Stimulated activated CD4-positive, alpha-beta T cell treated with anti-CD3 and anti-CD28 coated beads, Interleukin-12 subunit alpha, Interleukin-12 subunit beta, amount 100 ng/mL, for 4 hours (primary cell): ENCODE measurements around the gene DPCD.

Source experiments
- DNase-seq: peaks from one replicate; pipeline ENCODE4 v3.0.0-alpha.2; 2020

The DPCD gene

GRCh38 chr10:101567165-101568006, 20.7 kb upstream of the DPCD start:
- no peak for DNase-seq

GRCh38 chr10:101568054-101568745, 19.9 kb upstream of the DPCD start:
- no peak for DNase-seq

- no peak for DNase-seq
These were observed 18.8 kb upstream of the DPCD start for GRCh38 chr10:101569323-101569621.

GRCh38 chr10:101569622-101570427, 18.3 kb upstream of the DPCD start:
- peak; percentile 80 for DNase-seq

- DNase-seq: no peak
These were observed 17.5 kb upstream of the DPCD start for GRCh38 chr10:101570428-101571270.

- DNase-seq: no peak
These were observed 16.7 kb upstream of the DPCD start for GRCh38 chr10:101571271-101571925.

- DNase-seq: no peak
These were observed 16.0 kb upstream of the DPCD start for GRCh38 chr10:101572126-101572525.

GRCh38 chr10:101572785-101573184, 15.3 kb upstream of the DPCD start:
- no peak for DNase-seq

- no peak for DNase-seq
These were observed 14.0 kb upstream of the DPCD start for GRCh38 chr10:101573885-101574753.

GRCh38 chr10:101575091-101575490, 13.0 kb upstream of the DPCD start:
- no peak for DNase-seq

- no peak for DNase-seq
These were observed 12.4 kb upstream of the DPCD start for GRCh38 chr10:101575580-101576210.

- no peak for DNase-seq
These were observed 11.8 kb upstream of the DPCD start for GRCh38 chr10:101576211-101576863.

- DNase-seq: no peak
These were observed 10.8 kb upstream of the DPCD start for GRCh38 chr10:101577121-101577871.

GRCh38 chr10:101578192-101578591, 9.9 kb upstream of the DPCD start:
- DNase-seq: no peak

- no peak for DNase-seq
These were observed 9.2 kb upstream of the DPCD start for GRCh38 chr10:101578803-101579515.

- no peak for DNase-seq
These were observed 8.6 kb upstream of the DPCD start for GRCh38 chr10:101579516-101579870.

- DNase-seq: no peak
These were observed 7.4 kb upstream of the DPCD start for GRCh38 chr10:101580486-101581399.

- no peak for DNase-seq
These were observed 2.3 kb upstream of the DPCD start for GRCh38 chr10:101585841-101586240.
